Neural cell (in vitro differentiated cells): Measurements from ENCODE around the gene UMPS. TPM values are rescaled to one million over a fixed set of nuclear protein-coding genes. Genes with fewer than 3 reads are reported as not detected.

Experiments used
- H2AFZ ChIP-seq: fragments of 200-600, 300-800 bp; sonication (generic), shearing (Covaris generic); 2 replicates; pipeline ENCODE4 v1.6.0; 2014; ENCODE audit warnings: low read depth, mild to moderate bottlenecking, antibody characterized with exemption, low read length, moderate library complexity
- H3F3A ChIP-seq: fragments of 200-600 bp; shearing (Covaris generic); 2 replicates; pipeline ENCODE4 v1.6.1; 2016; ENCODE audit warnings: mild to moderate bottlenecking, moderate library complexity, mixed read lengths, antibody characterized with exemption, low read length; ENCODE audit not compliant: insufficient read depth, poor library complexity, severe bottlenecking
- H3K27ac ChIP-seq: fragments of 200-600, 300-800 bp; sonication (generic), shearing (Covaris generic); 2 replicates; pipeline ENCODE4 v1.5.1; 2014; ENCODE audit warnings: mild to moderate bottlenecking, low read length, moderate library complexity
- H3K27me3 ChIP-seq: fragments of 300-800, 200-600 bp; sonication (generic), shearing (Covaris generic); 2 replicates; pipeline ENCODE4 v1.6.0; 2014; ENCODE audit warnings: mild to moderate bottlenecking, low read depth, low read length, moderate library complexity; ENCODE audit not compliant: insufficient read depth
- H3K36me3 ChIP-seq: fragments of 300-800, 200-600 bp; sonication (generic), shearing (Covaris generic); 2 replicates; pipeline ENCODE4 v1.5.1; 2014; ENCODE audit warnings: mild to moderate bottlenecking, antibody characterized with exemption, low read length, moderate library complexity; ENCODE audit not compliant: insufficient read depth
- H3K4me2 ChIP-seq: fragments of 300-800, 200-600 bp; sonication (generic), shearing (Covaris generic); 2 replicates; pipeline ENCODE4 v1.6.0; 2014; ENCODE audit warnings: mild to moderate bottlenecking, low read length
- H3K4me3 ChIP-seq: fragments of 300-800, 200-600 bp; sonication (generic), shearing (Covaris generic); 2 replicates; pipeline ENCODE4 v1.5.1; 2014; ENCODE audit warnings: mild to moderate bottlenecking, low read length, moderate library complexity
- H3K79me2 ChIP-seq: fragments of 200-600 bp; shearing (Covaris generic); replicated peaks from 2 replicates; pipeline ENCODE4 v1.6.0; 2014; ENCODE audit warnings: mild to moderate bottlenecking, low read length, moderate library complexity; ENCODE audit not compliant: insufficient read depth
- H3K9ac ChIP-seq: fragments of 300-800, 200-600 bp; sonication (generic), shearing (Covaris generic); 2 replicates; pipeline ENCODE4 v1.6.1; 2016; ENCODE audit warnings: mild to moderate bottlenecking, low read length, mixed read lengths
- H3K9me2 ChIP-seq: fragments of 200-600 bp; shearing (Covaris generic); 2 replicates; pipeline ENCODE4 v1.6.1; 2016; ENCODE audit warnings: mild to moderate bottlenecking, low read length, mixed read lengths; ENCODE audit not compliant: insufficient read depth
- H3K9me3 ChIP-seq: fragments of 200-600, 300-800 bp; sonication (generic), shearing (Covaris generic); 2 replicates; pipeline ENCODE4 v1.6.1; 2016; ENCODE audit warnings: mild to moderate bottlenecking, mixed run types, low read length, moderate library complexity, mixed read lengths
- H4K20me1 ChIP-seq: fragments of 200-600 bp; shearing (Covaris generic); 2 replicates; pipeline ENCODE4 v1.6.1; 2016; ENCODE audit warnings: mild to moderate bottlenecking, mixed run types; ENCODE audit not compliant: insufficient read depth
- EP300 ChIP-seq: fragments of 450-650 bp; conservative IDR thresholded peaks from 2 replicates; pipeline ENCODE4 v1.6.1; 2014; ENCODE audit warnings: antibody characterized with exemption, mild to moderate bottlenecking, moderate library complexity; ENCODE audit not compliant: poor library complexity, severe bottlenecking
- EZH2 ChIP-seq: fragments of 200-600, 300-800 bp; shearing (Covaris generic), sonication (generic); IDR thresholded peaks from 2 replicates; pipeline ENCODE4 v1.6.1; 2014; ENCODE audit warnings: antibody characterized with exemption, low read length, borderline replicate concordance, mild to moderate bottlenecking; ENCODE audit not compliant: insufficient read depth, poor library complexity, severe bottlenecking
- MXI1 ChIP-seq: fragments of 450-650 bp; conservative IDR thresholded peaks from 2 replicates; pipeline ENCODE4 v1.6.1; 2014; ENCODE audit warnings: antibody characterized with exemption, mild to moderate bottlenecking; ENCODE audit not compliant: poor library complexity, severe bottlenecking
- POLR2AphosphoS5 ChIP-seq: IDR thresholded peaks from 2 replicates; pipeline ENCODE4 v1.6.1; 2012
- RAD21 ChIP-seq: fragments of 450-650 bp; conservative IDR thresholded peaks from 2 replicates; pipeline ENCODE4 v1.6.1; 2014; ENCODE audit warnings: antibody characterized with exemption, mild to moderate bottlenecking, moderate library complexity
- SMC3 ChIP-seq: fragments of 450-650 bp; conservative IDR thresholded peaks from 2 replicates; pipeline ENCODE4 v1.6.1; 2014; ENCODE audit warnings: antibody characterized with exemption, mild to moderate bottlenecking, moderate library complexity; ENCODE audit not compliant: poor library complexity
- TAF1 ChIP-seq: IDR thresholded peaks from 2 replicates; pipeline ENCODE4 v1.6.1; 2012; ENCODE audit warnings: low read depth
- polyA plus RNA-seq: library from polyadenylated mRNA; depleted of rRNA; stranded (reverse); fragments of >200 nt; gene quantifications from 2 replicates; pipeline ENCODE4 v1.2.3, GENCODE V29; 2014
- TF ChIP-seq, protein P1 (sequence below): IDR thresholded peaks from 2 replicates; pipeline ENCODE4 v1.6.1; 2012; ENCODE audit warnings: borderline replicate concordance
- TF ChIP-seq, protein P2 (sequence below): fragments of 450-650 bp; IDR thresholded peaks from 2 replicates; pipeline ENCODE4 v1.5.1; 2014; ENCODE audit warnings: antibody characterized with exemption, mild to moderate bottlenecking, moderate library complexity; ENCODE audit not compliant: poor library complexity, severe bottlenecking

The UMPS gene
- polyA plus RNA-seq, 1 donor from 2014 or later, result 22.5 TPM

DNA sequence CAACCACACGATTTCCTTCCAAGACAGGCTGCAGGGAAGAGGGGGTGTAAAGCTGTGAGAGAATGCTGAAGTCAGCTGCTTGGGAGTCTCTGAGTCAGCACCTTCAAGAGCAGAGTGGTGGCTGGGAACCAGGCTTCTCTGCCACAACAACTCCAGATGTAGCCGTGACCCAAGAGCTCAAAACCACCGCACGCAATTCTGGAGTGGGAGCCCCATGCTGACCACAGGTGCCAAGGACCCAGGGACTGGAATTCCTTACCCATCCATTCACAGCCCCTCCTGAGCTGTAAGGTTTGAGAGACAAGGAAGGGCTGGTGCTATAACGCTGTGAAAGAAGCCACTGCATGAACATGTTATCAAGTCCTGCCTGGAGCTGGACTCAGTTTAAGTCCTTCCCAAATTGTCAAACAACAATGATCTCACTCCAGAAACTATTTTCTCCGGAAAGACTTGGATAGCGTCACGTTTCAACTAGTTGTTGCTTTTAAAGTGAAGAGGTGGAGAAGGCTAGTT, 61.4 kb downstream of the UMPS start:
- H3K4me2 ChIP-seq, result no peak overlapping the region
- no peak overlapping the region for H2AFZ ChIP-seq
- H3K4me3 ChIP-seq, result no peak overlapping the region
- no peak overlapping the region for H3K9ac ChIP-seq
- TF ChIP-seq TAF1, result no peak
- TF ChIP-seq SMC3, result no peak
- no peaks in the 10 kb centered on the region for H3K27me3 ChIP-seq
- H3K36me3 ChIP-seq, result no peaks in the 10 kb centered on the region
- no peaks in the 10 kb centered on the region for H3K79me2 ChIP-seq
- no peak overlapping the region for H3K27ac ChIP-seq
- no peaks in the 10 kb centered on the region for H3F3A ChIP-seq
- H3K9me3 ChIP-seq, result no peaks in the 10 kb centered on the region
- no peaks in the 10 kb centered on the region for H3K9me2 ChIP-seq
- H4K20me1 ChIP-seq, result no peaks in the 10 kb centered on the region

DNA sequence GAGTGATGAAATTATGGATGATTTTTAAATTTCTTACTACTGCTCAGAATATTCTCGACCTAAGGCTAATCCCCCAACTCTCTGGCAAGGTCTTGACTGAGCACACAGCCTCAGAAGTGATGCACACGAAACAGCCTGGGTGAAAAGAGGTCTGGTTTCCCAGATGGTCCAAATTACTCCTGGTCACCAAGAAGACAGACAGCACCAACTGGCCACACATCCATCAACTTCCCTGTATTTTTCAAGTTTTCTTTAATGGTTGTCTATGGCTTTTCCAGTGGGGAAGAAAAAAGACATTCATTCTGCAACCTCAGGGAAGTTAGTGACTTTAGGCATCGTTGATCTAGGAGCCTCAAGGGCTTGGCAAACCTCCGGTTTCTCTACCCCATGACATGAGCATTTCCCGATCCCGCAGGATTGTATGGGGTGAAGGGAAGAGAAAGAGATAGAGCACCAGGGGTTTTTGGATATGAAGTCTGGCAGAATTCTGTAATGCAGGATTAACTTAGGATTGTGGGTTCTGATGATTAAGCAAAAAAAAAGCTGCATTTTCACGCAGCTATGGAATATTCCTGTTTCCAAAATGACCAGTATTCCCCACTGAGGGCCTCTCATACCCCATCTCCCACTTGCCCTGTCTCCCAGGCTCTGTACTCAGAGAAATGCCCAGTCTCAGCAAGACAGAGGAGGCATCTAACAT, 62.2 kb downstream of the UMPS start:
- Histone ChIP-seq H3K9me3 (no peaks in the 10 kb centered on the region), H3K27ac (no peak overlapping the region), H3K9me2 (no peaks in the 10 kb centered on the region), H3K9ac (no peak overlapping the region), H3K79me2 (no peaks in the 10 kb centered on the region), H3K4me2 (no peak overlapping the region), H3F3A (no peaks in the 10 kb centered on the region), H3K27me3 (no peaks in the 10 kb centered on the region), H3K4me3 (no peak overlapping the region), H3K36me3 (no peaks in the 10 kb centered on the region), H4K20me1 (no peaks in the 10 kb centered on the region), H2AFZ (no peak overlapping the region)
- TF ChIP-seq SMC3 (no peak), TAF1 (no peak), POLR2AphosphoS5 (no peak), EP300 (no peak), EZH2 (no peak), RAD21 (no peak), MXI1 (no peak)
- TF ChIP-seq, protein P1, sequence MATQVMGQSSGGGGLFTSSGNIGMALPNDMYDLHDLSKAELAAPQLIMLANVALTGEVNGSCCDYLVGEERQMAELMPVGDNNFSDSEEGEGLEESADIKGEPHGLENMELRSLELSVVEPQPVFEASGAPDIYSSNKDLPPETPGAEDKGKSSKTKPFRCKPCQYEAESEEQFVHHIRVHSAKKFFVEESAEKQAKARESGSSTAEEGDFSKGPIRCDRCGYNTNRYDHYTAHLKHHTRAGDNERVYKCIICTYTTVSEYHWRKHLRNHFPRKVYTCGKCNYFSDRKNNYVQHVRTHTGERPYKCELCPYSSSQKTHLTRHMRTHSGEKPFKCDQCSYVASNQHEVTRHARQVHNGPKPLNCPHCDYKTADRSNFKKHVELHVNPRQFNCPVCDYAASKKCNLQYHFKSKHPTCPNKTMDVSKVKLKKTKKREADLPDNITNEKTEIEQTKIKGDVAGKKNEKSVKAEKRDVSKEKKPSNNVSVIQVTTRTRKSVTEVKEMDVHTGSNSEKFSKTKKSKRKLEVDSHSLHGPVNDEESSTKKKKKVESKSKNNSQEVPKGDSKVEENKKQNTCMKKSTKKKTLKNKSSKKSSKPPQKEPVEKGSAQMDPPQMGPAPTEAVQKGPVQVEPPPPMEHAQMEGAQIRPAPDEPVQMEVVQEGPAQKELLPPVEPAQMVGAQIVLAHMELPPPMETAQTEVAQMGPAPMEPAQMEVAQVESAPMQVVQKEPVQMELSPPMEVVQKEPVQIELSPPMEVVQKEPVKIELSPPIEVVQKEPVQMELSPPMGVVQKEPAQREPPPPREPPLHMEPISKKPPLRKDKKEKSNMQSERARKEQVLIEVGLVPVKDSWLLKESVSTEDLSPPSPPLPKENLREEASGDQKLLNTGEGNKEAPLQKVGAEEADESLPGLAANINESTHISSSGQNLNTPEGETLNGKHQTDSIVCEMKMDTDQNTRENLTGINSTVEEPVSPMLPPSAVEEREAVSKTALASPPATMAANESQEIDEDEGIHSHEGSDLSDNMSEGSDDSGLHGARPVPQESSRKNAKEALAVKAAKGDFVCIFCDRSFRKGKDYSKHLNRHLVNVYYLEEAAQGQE, result no peak
- TF ChIP-seq, protein P2, sequence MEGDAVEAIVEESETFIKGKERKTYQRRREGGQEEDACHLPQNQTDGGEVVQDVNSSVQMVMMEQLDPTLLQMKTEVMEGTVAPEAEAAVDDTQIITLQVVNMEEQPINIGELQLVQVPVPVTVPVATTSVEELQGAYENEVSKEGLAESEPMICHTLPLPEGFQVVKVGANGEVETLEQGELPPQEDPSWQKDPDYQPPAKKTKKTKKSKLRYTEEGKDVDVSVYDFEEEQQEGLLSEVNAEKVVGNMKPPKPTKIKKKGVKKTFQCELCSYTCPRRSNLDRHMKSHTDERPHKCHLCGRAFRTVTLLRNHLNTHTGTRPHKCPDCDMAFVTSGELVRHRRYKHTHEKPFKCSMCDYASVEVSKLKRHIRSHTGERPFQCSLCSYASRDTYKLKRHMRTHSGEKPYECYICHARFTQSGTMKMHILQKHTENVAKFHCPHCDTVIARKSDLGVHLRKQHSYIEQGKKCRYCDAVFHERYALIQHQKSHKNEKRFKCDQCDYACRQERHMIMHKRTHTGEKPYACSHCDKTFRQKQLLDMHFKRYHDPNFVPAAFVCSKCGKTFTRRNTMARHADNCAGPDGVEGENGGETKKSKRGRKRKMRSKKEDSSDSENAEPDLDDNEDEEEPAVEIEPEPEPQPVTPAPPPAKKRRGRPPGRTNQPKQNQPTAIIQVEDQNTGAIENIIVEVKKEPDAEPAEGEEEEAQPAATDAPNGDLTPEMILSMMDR, result no peak
